Sigmoid colon (tissue), 4 donors: ENCODE results near the gene DCX.

Source experiments
- EP300 ChIP-seq, 4 donors: sonication (generic); formaldehyde crosslinking; IDR thresholded peaks; one replicate each; pipeline ENCODE4 v1.6.1; 2017; ENCODE audit warnings: antibody characterized with exemption in 4 of 4
- TF ChIP-seq, protein P1 (sequence below), 4 experiments: fragments of 450-650 bp in 3 of 4; fragments of 200-600 bp in 1 of 4; IDR thresholded peaks; one replicate each; pipeline ENCODE4 v1.5.1; 2016 to 2019; ENCODE audit warnings: antibody characterized with exemption in 4 of 4, mild to moderate bottlenecking in 3 of 4, moderate library complexity in 2 of 4

DNA sequence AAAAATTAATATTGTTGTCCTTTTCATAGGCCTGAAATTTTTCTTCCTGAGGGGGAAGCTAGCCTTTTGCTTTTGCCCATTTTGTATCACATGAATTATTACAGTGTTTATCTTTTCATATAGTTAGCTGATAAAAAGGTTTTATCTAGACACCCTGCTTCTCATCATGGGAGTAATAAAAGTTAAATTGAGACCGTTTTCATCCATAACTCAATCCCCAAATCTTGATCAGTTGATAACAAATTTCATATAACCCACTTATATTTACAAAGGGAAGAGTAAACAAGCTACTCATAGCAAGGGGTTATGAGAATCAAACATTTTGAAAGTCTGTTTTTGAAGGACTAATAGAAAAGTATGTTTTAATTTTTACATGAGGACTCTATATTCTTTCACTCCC lies 23.5 kb upstream of the DCX start:
- no peak for TF ChIP-seq EP300 (IDR thresholded peaks at IDR 0.05)
- TF ChIP-seq, protein P1, sequence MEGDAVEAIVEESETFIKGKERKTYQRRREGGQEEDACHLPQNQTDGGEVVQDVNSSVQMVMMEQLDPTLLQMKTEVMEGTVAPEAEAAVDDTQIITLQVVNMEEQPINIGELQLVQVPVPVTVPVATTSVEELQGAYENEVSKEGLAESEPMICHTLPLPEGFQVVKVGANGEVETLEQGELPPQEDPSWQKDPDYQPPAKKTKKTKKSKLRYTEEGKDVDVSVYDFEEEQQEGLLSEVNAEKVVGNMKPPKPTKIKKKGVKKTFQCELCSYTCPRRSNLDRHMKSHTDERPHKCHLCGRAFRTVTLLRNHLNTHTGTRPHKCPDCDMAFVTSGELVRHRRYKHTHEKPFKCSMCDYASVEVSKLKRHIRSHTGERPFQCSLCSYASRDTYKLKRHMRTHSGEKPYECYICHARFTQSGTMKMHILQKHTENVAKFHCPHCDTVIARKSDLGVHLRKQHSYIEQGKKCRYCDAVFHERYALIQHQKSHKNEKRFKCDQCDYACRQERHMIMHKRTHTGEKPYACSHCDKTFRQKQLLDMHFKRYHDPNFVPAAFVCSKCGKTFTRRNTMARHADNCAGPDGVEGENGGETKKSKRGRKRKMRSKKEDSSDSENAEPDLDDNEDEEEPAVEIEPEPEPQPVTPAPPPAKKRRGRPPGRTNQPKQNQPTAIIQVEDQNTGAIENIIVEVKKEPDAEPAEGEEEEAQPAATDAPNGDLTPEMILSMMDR (IDR thresholded peaks at IDR 0.05), result no peak
